ENCODE data around the gene RPS2. TPM values are rescaled to one million over a fixed set of nuclear protein-coding genes. Genes with fewer than 3 reads are reported as not detected.
"Not testable (repeated sequence)": the region's sequence is repeated elsewhere in the genome, so short reads cannot be mapped to it uniquely, and the experiment has no call there.

RPS2 gene
- total RNA-seq, 2 donors from 2014 or later = 1,131 to 1,263 TPM

GRCh38 chr16:1971796-1972489, 7.3 kb upstream of the RPS2 start, which contains the start of gene TBL3:
TSS of gene TBL3 (plus strand) at chr16:1972053. CDS start at chr16:1972165, 112 bp downstream.
- intact Hi-C loops (cut with DNase I) = no loop called here

GRCh38 chr16:1968146-1968953, 3.7 kb upstream of the RPS2 start:
- intact Hi-C loops (cut with DNase I) = no loop called here

More at GRCh38 chr16:1971796-1972489, 7.3 kb upstream of the RPS2 start, which contains the start of gene TBL3:
- DNase-seq (ENCODE audit: low spot score) = peak; percentile 98

DNA sequence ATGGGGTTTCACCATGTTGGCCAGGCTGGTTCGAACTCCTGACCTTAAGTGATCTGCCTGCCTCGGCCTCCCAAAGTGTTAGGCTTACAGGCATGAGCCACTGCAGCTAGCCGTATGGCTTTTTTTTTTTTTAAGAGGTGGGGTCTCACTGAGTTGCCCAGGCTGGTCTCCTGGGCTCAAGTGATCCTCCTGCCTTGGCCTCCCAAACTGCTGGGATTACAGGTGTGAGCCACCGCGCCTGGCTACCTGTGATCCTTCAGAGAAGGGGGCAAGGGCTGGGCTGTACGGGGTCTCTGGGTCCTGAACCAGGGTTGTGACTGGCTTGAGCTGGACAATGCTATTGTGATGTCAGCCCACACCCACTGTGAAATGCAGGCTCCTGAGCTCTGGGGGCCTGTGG, 1.8 kb upstream of the RPS2 start, which contains the start of gene RNF151:
Gene RNF151 (plus strand): TSS at position 397 of the 400 bp plus-strand sequence. CDS start 26 bp downstream, outside the sequence.
- DNase-seq (ENCODE audit: low spot score) = no peak
- intact Hi-C loops (cut with DNase I) = no loop called here

More at GRCh38 chr16:1968146-1968953, 3.7 kb upstream of the RPS2 start:
- no peak for DNase-seq (ENCODE audit: low spot score)

DNA sequence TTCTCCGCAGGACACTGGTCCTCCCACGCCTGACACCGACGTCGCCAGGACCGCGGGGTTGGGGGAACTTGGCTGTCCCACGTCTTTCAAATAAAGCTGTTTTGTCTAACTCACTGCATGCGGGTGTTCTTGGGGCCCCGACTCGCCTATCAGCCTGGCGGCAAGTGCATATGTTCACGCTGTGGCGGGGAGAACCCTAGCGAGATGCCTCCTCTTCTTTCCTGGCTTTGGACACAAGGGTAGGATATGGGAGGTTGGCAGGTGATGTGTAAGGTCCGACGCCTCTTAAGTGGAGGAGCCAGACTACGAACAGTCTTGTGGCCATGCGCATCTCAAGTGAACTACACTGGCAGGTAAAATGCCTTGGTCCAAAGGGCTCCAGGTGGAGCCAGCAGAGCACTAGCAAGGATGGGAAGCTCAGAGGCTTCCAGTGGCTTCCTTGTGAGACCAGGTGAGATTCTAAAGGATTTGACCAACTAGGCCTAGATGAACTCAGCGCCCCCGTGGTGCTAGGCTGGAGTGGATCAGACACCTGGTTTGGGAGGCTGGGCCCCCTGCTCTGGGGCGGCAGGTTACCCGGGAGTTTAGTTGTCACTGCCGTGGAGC, 873 bp upstream of the RPS2 start:
- DNase-seq (ENCODE audit: low spot score) = no peak
- intact Hi-C loops (cut with DNase I) = no loop called here

DNA sequence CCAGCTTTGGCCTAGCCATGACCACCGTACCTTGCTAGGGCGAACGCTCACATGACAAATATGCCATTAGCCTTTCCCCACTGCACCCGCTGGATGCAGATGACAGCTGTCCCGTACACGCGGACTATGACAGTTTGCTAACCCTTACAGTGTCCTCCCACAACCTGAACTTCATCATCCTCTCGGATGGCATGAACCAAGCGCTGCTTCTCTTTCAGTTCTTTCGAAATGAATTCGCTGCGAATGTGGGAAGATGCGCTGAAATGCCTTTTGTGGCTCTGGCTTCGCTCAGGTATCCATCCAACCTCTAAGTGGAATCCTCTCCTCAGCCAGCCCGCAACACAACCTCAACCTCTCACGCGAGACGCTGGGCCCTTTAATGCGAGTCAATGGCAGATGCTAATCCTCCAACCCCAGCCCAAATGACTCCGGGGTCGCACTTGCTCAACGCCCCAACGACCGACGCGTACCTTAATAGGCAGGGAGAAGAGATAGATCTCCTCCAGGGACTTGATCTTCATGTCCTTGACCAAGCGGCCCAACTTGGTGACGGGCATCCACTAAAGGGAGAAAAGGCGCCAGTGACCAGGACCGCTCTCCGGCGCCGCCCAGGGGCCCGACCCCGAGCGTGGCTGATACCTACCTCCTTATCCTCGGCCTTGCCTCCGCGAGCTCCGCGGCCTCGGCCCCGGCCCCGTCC, 670 bp downstream of the RPS2 start:
- intact Hi-C loops (cut with DNase I) = no loop called here

GRCh38 chr16:1962161-1963153, 2.2 kb downstream of the RPS2 start:
- intact Hi-C loops (cut with DNase I); DNase-seq (ENCODE audit: low spot score): not testable (repeated sequence)

More for the DNA sequence above, 670 bp downstream of the RPS2 start:
- DNase-seq (ENCODE audit: low spot score) = no peak

- intact Hi-C loops (cut with DNase I) = no loop called here
Measured at GRCh38 chr16:1961651-1962067, 3.0 kb downstream of the RPS2 start.

DNA sequence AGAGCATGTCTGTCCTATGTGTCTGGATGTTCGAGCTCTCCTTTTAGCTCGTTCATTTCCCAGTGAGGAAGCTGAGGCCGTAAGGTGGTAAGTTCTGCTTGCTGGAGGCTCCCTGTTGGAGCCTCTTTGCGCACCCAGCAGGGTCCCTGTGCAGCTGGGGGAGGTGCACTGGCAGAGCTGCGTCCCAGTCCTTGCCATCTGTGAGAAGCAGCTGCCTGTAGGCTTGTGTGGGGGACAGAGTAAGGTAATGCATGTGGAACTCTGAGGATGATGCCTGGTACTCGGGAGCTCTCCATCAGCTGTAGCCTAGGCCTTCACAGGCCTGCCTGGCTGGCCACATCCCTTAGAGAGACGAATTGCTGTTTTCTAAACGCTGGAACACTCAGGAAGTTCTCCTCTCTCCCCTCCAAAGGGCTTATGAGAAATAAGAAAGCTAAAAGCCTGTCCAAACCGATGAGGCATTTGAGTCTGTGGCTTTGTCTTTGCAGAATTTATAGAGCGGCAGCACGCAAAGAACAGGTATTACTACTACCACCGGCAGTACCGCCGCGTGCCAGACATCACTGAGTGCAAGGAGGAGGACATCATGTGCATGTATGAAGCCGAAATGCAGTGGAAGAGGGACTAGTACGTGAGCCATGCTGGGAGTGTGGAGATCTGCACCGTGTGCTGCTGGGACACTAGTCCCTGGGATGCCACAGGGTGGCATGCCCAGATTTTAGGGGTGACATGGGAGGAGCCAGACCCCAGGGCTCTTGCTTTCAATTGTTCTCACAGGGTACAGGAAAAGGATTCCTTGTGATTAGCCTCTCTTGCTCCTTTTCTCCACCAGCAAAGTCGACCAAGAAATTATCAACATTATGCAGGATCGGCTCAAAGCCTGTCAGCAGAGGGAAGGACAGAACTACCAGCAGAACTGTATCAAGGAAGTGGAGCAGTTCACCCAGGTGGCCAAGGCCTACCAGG, 3.7 kb downstream of the RPS2 start:
- no peak for DNase-seq (ENCODE audit: low spot score)
- intact Hi-C loops (cut with DNase I) = no loop called here

More at GRCh38 chr16:1961651-1962067, 3.0 kb downstream of the RPS2 start:
- no peak for DNase-seq (ENCODE audit: low spot score)

DNA sequence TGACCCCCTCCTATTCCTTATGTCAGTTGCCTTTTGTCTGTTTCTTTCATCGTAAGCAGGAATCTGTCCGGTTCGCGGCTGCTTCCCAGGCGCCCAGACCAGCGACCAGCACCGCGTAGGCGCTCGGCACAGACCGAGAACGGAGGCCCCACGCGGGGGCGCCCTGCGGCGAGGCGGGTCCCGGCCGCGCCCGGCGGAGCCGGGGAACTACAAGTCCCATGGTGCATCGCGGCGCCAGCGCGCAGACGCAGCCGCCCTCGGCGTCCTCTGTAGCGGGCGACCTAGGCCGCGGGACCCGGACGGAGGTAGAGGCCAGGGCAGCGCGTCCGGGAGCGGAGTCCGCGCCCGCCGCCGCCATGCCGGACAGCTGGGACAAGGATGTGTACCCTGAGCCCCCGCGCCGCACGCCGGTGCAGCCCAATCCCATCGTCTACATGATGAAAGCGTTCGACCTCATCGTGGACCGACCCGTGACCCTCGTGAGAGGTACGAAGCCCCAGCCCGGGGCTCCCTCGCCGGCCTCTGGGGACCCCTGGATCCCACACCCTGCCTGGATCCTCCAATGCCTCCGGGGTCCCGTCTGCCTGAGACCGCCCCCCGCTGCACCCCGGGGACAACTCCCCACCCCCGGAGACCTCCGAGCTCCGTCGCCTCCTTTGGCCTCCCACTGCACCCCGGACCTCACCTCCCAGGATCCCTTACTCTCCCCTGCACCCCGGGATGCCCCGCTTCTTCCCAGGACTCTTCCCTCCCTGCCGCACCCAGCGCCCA, 5.2 kb downstream of the RPS2 start, which contains the start of gene NDUFB10:
Gene NDUFB10 (plus strand): TSS at position 270 of the 771 bp plus-strand sequence. CDS start 87 bp downstream, at position 357.
- DNase-seq (ENCODE audit: low spot score) = peak; percentile 98
- intact Hi-C loops (cut with DNase I) = no loop called here

DNA sequence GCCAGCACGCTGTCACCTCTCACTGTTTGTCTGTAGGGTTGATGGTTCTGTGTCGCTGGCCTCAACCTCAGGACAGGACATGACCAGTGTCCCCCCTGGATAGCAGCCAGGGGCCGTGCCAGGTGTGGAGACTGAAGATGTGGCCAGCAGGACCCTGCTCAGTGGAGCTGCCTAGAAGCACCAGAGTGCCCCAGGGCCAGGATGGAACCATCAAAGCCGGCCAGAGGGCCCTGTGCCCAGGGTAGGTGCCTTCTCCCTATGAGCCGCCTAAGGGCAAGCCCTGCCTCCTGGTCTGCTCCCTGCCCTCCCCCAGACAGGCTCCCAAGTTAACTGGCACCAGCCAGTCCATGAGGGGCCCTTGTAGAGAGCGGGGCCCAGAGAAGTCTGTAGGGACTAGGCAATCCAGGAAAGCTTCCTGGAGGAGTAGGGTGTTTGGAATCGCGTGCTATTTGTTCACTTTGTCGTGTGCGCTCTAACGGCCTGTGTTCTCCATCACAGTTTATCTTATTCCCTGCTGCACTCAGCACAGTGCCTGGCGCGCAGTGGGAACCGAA, 5.8 kb downstream of the RPS2 start:
- intact Hi-C loops (cut with DNase I) = no loop called here
- DNase-seq (ENCODE audit: low spot score) = no peak

- intact Hi-C loops (cut with DNase I) = not testable (repeated sequence)
Measured at GRCh38 chr16:1958143-1958491, 6.5 kb downstream of the RPS2 start.

DNA sequence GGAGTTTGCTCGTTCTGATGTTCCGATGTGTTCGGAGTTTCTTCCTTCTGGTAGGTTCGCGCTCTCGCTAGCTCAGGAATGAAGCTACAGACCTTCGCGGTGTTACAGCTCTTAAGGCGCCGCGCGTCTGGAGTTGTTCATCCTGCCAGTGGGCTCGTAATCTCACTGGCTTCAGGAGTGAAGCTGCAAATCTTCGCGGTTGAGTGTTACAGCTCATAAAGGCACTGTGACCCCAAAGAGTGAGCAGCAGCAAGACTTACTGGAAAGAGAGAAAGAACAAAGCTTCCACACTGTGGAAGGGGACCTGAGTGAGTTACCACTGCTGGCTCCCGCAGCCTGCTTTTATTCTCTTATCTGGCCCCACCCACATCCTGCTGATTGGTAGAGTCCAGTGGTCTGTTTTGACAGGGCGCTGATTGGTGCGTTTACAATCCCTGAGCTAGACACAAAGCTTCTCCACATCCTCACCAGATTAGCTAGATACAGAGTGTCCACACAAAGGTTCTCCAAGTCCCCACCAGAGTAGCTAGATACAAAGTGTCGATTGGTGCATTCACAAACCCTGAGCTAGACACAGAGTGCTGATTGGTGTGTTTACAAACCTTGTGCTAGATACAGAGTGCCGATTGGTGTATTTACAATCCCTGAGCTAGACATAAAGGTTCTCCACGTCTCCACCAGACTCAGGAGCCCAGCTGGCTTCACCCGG, 7.0 kb downstream of the RPS2 start:
- intact Hi-C loops (cut with DNase I); DNase-seq (ENCODE audit: low spot score): not testable (repeated sequence)

More at GRCh38 chr16:1958143-1958491, 6.5 kb downstream of the RPS2 start:
- DNase-seq (ENCODE audit: low spot score) = not testable (repeated sequence)

GRCh38 chr16:1953734-1954133, 10.9 kb downstream of the RPS2 start:
- DNase-seq (ENCODE audit: low spot score) = no peak
- intact Hi-C loops (cut with DNase I) = no loop called here

- no peak for DNase-seq (ENCODE audit: low spot score)
- intact Hi-C loops (cut with DNase I) = no loop called here
Measured at GRCh38 chr16:1950559-1950958, 14.1 kb downstream of the RPS2 start.

- intact Hi-C loops (cut with DNase I) = no loop called here
- no peak for DNase-seq (ENCODE audit: low spot score)
Measured at GRCh38 chr16:1950047-1950446, 14.6 kb downstream of the RPS2 start.
